ENCODE results near the gene FAM222A. TPM values are rescaled to one million over a fixed set of nuclear protein-coding genes. Genes with fewer than 3 reads are reported as not detected.
A peak's percentile ranks its signal among the peaks of the same experiment; 100 is the strongest.

FAM222A gene
- total RNA-seq, 1 donor from 2014 or later = 25.7 TPM

- intact Hi-C loops (cut with micrococcal nuclease) = no loop called here
- DNase-seq = no peak
- no peak for ATAC-seq
Measured at GRCh38 chr12:109767456-109767855, 53.8 kb downstream of the FAM222A start.

GRCh38 chr12:109767991-109768900 lies 54.6 kb downstream of the FAM222A start:
- ATAC-seq (no peak), DNase-seq (no peak)
- intact Hi-C loops (cut with micrococcal nuclease) = no loop called here

GRCh38 chr12:109768901-109769670 lies 55.5 kb downstream of the FAM222A start:
- no peak for ATAC-seq
- intact Hi-C loops (cut with micrococcal nuclease) = no loop called here
- no peak for DNase-seq

GRCh38 chr12:109770104-109770860 lies 56.7 kb downstream of the FAM222A start:
- intact Hi-C loops (cut with micrococcal nuclease) = loop anchor here (5.0 to 10.0 kb wide), 2 partner anchors 173 to 345 kb away; no protein-coding TSS in a partner anchor
- no peak for ATAC-seq
- DNase-seq = no peak

- DNase-seq (no peak), ATAC-seq (no peak)
Measured at GRCh38 chr12:109770861-109771670, 57.4 kb downstream of the FAM222A start.

GRCh38 chr12:109771746-109772621 lies 58.4 kb downstream of the FAM222A start:
- ATAC-seq (no peak), DNase-seq (no peak)
- intact Hi-C loops (cut with micrococcal nuclease) = loop anchor here (5.0 to 10.0 kb wide), 2 partner anchors 175 to 347 kb away; no protein-coding TSS in a partner anchor

More at GRCh38 chr12:109770861-109771670, 57.4 kb downstream of the FAM222A start:
- intact Hi-C loops (cut with micrococcal nuclease) = loop anchor here (5.0 to 10.0 kb wide), 2 partner anchors 174 to 346 kb away; no protein-coding TSS in a partner anchor

GRCh38 chr12:109772622-109773321 lies 59.1 kb downstream of the FAM222A start:
- ATAC-seq (no peak), DNase-seq (no peak)
- intact Hi-C loops (cut with micrococcal nuclease) = loop anchor here (5.0 to 10.0 kb wide), 2 partner anchors 175 to 348 kb away; no protein-coding TSS in a partner anchor

- ATAC-seq = peak; percentile 47
Measured at GRCh38 chr12:109773384-109774011, 59.9 kb downstream of the FAM222A start.

GRCh38 chr12:109775172-109775881 lies 61.7 kb downstream of the FAM222A start:
- ATAC-seq = peak; percentile 84
- intact Hi-C loops (cut with micrococcal nuclease) = loop anchor here (5.0 to 10.0 kb wide), 2 partner anchors 258 to 351 kb away; no protein-coding TSS in a partner anchor

More at GRCh38 chr12:109773384-109774011, 59.9 kb downstream of the FAM222A start:
- intact Hi-C loops (cut with micrococcal nuclease) = loop anchor here (5.0 to 10.0 kb wide), 2 partner anchors 176 to 349 kb away; no protein-coding TSS in a partner anchor
- peak; percentile 51 for DNase-seq

GRCh38 chr12:109776624-109777023 lies 63.0 kb downstream of the FAM222A start:
- intact Hi-C loops (cut with micrococcal nuclease) = loop anchor here (5.0 to 10.0 kb wide), 2 partner anchors 259 to 352 kb away; no protein-coding TSS in a partner anchor
- DNase-seq = no peak
- ATAC-seq = peak; percentile 40

More at GRCh38 chr12:109775172-109775881, 61.7 kb downstream of the FAM222A start:
- peak; percentile 84 for DNase-seq

GRCh38 chr12:109777544-109777943 lies 63.9 kb downstream of the FAM222A start:
- ATAC-seq = peak; percentile 33
- DNase-seq = no peak

GRCh38 chr12:109778684-109779083 lies 65.1 kb downstream of the FAM222A start:
- no peak for DNase-seq
- intact Hi-C loops (cut with micrococcal nuclease) = loop anchor here (5.0 to 10.0 kb wide), 2 partner anchors 261 to 354 kb away; no protein-coding TSS in a partner anchor
- ATAC-seq = no peak

More at GRCh38 chr12:109777544-109777943, 63.9 kb downstream of the FAM222A start:
- intact Hi-C loops (cut with micrococcal nuclease) = loop anchor here (5.0 to 10.0 kb wide), 2 partner anchors 260 to 353 kb away; no protein-coding TSS in a partner anchor

GRCh38 chr12:109779382-109779781 lies 65.8 kb downstream of the FAM222A start:
- ATAC-seq = no peak
- intact Hi-C loops (cut with micrococcal nuclease) = loop anchor here (5.0 to 10.0 kb wide), 2 partner anchors 262 to 355 kb away; no protein-coding TSS in a partner anchor
- DNase-seq = no peak

- no peak for ATAC-seq
- intact Hi-C loops (cut with micrococcal nuclease) = no loop called here
Measured at GRCh38 chr12:109781668-109782325, 68.2 kb downstream of the FAM222A start.

More at GRCh38 chr12:109781668-109782325, 68.2 kb downstream of the FAM222A start:
- no peak for DNase-seq
